HepG2 (cell line): ENCODE results near the gene STKLD1.

Experiments
- EZH2 ChIP-seq: conservative IDR thresholded peaks from 2 replicates; pipeline ENCODE4 v1.6.1; 2012; ENCODE audit warnings: mild to moderate bottlenecking, low read depth, low read length, moderate library complexity
- KLF16 ChIP-seq, 2 experiments: sonication (generic) in 1 of 2; formaldehyde crosslinking in 1 of 2; IDR thresholded peaks; 2 replicates each; pipeline versions ENCODE4 v1.6.1 to v1.8.0; 2016 to 2023; ENCODE audit warnings: missing genetic modification reagents in 2 of 2, missing compliant biosample characterization in 1 of 2
- MEIS2 ChIP-seq: sonication (generic); formaldehyde crosslinking; IDR thresholded peaks from 2 replicates; pipeline ENCODE4 v1.9.0; 2021; ENCODE audit warnings: mild to moderate bottlenecking, missing genetic modification reagents
- MTF1 ChIP-seq: sonication (generic); formaldehyde crosslinking; IDR thresholded peaks from 2 replicates; pipeline ENCODE4 v1.5.0; 2020; ENCODE audit warnings: missing genetic modification reagents
- POLR2A ChIP-seq, 2 experiments: IDR thresholded peaks; 2 replicates each; pipeline ENCODE4 v1.6.1; 2011; ENCODE audit warnings: low read depth in 2 of 2, low read length in 2 of 2, mild to moderate bottlenecking in 1 of 2, moderate library complexity in 1 of 2; ENCODE audit not compliant: insufficient read depth in 1 of 2
- SETDB1 ChIP-seq: sonication (generic); formaldehyde crosslinking; IDR thresholded peaks from 2 replicates; pipeline ENCODE4 v1.5.1; 2020; ENCODE audit warnings: missing genetic modification reagents, mild to moderate bottlenecking, borderline replicate concordance
- ZFP37 ChIP-seq: sonication (generic); formaldehyde crosslinking; IDR thresholded peaks from 2 replicates; pipeline ENCODE4 v1.4.0; 2020; ENCODE audit warnings: missing genetic modification reagents, borderline replicate concordance
- TF ChIP-seq, protein P1 (sequence below): sonication (generic); formaldehyde crosslinking; IDR thresholded peaks from 2 replicates; pipeline ENCODE4 v1.4.0; 2020; ENCODE audit warnings: mild to moderate bottlenecking, missing genetic modification reagents
- TF ChIP-seq, protein P2 (sequence below): sonication (generic); formaldehyde crosslinking; IDR thresholded peaks from 2 replicates; pipeline ENCODE4 v1.5.0; 2020; ENCODE audit warnings: mild to moderate bottlenecking, missing genetic modification reagents, moderate library complexity

DNA sequence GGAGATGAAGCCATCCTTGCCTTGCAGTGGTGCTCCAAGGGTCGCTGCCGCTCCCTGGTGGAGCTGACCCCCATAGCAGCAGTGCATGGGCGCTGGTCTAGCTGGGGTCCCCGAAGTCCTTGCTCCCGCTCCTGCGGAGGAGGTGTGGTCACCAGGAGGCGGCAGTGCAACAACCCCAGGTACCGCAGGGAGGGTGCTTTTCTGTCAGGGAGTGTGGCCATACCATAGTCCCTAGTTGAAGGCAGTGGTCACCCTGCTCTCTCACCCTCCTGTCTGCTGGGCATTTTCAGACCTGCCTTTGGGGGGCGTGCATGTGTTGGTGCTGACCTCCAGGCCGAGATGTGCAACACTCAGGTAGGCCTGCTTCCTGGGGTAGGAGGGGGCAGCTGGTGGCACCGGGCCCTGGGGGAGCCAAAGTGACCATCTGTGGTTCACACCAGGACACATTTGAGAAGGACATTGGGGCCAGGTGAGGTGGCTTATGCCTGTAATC is 57.2 kb downstream of the STKLD1 start:
- no peak for TF ChIP-seq ZFP37 (CRISPR knock-in tag)
- TF ChIP-seq MEIS2 (CRISPR knock-in tag), result no peak
- TF ChIP-seq POLR2A (IDR thresholded peaks at IDR 0.05; ENCODE audit: insufficient read depth in 1 of 2, low read depth in 2 of 2, low read length in 2 of 2), result no peak
- TF ChIP-seq EZH2, result no peak
- TF ChIP-seq, protein P1, sequence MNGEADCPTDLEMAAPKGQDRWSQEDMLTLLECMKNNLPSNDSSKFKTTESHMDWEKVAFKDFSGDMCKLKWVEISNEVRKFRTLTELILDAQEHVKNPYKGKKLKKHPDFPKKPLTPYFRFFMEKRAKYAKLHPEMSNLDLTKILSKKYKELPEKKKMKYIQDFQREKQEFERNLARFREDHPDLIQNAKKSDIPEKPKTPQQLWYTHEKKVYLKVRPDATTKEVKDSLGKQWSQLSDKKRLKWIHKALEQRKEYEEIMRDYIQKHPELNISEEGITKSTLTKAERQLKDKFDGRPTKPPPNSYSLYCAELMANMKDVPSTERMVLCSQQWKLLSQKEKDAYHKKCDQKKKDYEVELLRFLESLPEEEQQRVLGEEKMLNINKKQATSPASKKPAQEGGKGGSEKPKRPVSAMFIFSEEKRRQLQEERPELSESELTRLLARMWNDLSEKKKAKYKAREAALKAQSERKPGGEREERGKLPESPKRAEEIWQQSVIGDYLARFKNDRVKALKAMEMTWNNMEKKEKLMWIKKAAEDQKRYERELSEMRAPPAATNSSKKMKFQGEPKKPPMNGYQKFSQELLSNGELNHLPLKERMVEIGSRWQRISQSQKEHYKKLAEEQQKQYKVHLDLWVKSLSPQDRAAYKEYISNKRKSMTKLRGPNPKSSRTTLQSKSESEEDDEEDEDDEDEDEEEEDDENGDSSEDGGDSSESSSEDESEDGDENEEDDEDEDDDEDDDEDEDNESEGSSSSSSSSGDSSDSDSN, result no peak
- TF ChIP-seq, protein P2, sequence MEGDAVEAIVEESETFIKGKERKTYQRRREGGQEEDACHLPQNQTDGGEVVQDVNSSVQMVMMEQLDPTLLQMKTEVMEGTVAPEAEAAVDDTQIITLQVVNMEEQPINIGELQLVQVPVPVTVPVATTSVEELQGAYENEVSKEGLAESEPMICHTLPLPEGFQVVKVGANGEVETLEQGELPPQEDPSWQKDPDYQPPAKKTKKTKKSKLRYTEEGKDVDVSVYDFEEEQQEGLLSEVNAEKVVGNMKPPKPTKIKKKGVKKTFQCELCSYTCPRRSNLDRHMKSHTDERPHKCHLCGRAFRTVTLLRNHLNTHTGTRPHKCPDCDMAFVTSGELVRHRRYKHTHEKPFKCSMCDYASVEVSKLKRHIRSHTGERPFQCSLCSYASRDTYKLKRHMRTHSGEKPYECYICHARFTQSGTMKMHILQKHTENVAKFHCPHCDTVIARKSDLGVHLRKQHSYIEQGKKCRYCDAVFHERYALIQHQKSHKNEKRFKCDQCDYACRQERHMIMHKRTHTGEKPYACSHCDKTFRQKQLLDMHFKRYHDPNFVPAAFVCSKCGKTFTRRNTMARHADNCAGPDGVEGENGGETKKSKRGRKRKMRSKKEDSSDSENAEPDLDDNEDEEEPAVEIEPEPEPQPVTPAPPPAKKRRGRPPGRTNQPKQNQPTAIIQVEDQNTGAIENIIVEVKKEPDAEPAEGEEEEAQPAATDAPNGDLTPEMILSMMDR, result peak; percentile 50
- no peak for TF ChIP-seq SETDB1 (CRISPR knock-in tag)
- no peak for TF ChIP-seq MTF1
- no peak for TF ChIP-seq KLF16 (CRISPR knock-in tag; IDR thresholded peaks at IDR 0.05)
